GM19193 (cell line): ENCODE measurements around the gene NAGA.

Source experiments
- POLR2A ChIP-seq: IDR thresholded peaks from 4 replicates; pipeline ENCODE4 v1.6.1; 2011; ENCODE audit not compliant: insufficient read depth, insufficient read length; ENCODE audit errors: extremely low read depth

Gene NAGA

GRCh38 chr22:42018224-42018623 lies 52.4 kb downstream of the NAGA start:
- no peak for TF ChIP-seq POLR2A

- no peak for TF ChIP-seq POLR2A
Observed at GRCh38 chr22:42016111-42016510, 54.5 kb downstream of the NAGA start.

GRCh38 chr22:42013385-42013784 lies 57.2 kb downstream of the NAGA start:
- no peak for TF ChIP-seq POLR2A

GRCh38 chr22:42010778-42011177 lies 59.8 kb downstream of the NAGA start:
- no peak for TF ChIP-seq POLR2A
